ENCODE data around the gene PNPLA6.

- TF ChIP-seq CTCF (conservative IDR thresholded peaks at IDR 0.05 in 1 of 2, IDR thresholded peaks at IDR 0.05 in 1 of 2; ENCODE audit: low read depth in 1 of 2, low read length in 2 of 2) (no peak), EZH2 (IDR thresholded peaks at IDR 0.05; ENCODE audit: low read length, missing control alignments) (no peak)
Measured at GRCh38 chr19:7507884-7508283, 27.6 kb upstream of the PNPLA6 start.
